GM12878 (cell line): ENCODE data around the gene PAK6. TPM values are rescaled to one million over a fixed set of nuclear protein-coding genes. Genes with fewer than 3 reads are reported as not detected.

ENCODE experiments used
- ATAC-seq: fragments of 200-7000 bp; cut with Tn5 transposase; 3 replicates; pipeline ENCODE4 v1.9.1; 2020; ENCODE audit warnings: mild to moderate bottlenecking, moderate library complexity
- BruUV-seq: library from RNA; stranded (reverse); fragments of 400-500 nt; replicated peaks from 2 replicates; lab custom pipeline; 2021; lab: Mats Ljungman, UMichigan
- CTCF ChIA-PET: fragments of 300-600 bp; sonication (Branson Sonifier 250); formaldehyde crosslinking; extraction: SDS; loops from one replicate; lab custom pipeline; 2021; ENCODE audit warnings: inconsistent platforms; lab: Yijun Ruan, JAX
- POLR2A ChIA-PET: fragments of 350-600 bp; formaldehyde crosslinking; extraction: SDS; loops from one replicate; lab custom pipeline; 2021; ENCODE audit warnings: inconsistent platforms; lab: Charles Lee
- RAD21 ChIA-PET: fragments of 300-600 bp; sonication (Branson Sonifier 250); formaldehyde crosslinking; loops from one replicate; lab custom pipeline; 2023; ENCODE audit warnings: antibody characterized with exemption; ENCODE audit not compliant: unreplicated experiment; lab: Charles Lee
- SMC1A ChIA-PET: fragments of 300-600 bp; sonication (Branson Sonifier 250); formaldehyde crosslinking; loops from one replicate; lab custom pipeline; 2023; ENCODE audit not compliant: unreplicated experiment, uncharacterized antibody; lab: Charles Lee
- DNase-seq: peaks from one replicate; pipeline ENCODE4 v3.0.0-alpha.2; 2011; ENCODE audit warnings: low read depth, low spot score
- FAIRE-seq: peaks from 3 replicates; lab custom pipeline; 2011; peaks lifted over from hg19 to GRCh38; lab: Jason Lieb, UNC
- H2AFZ ChIP-seq: 2 replicates; pipeline ENCODE4 v1.6.0; 2011; ENCODE audit warnings: low read depth, low read length, control low read depth; ENCODE audit not compliant: control insufficient read depth
- H3K27ac ChIP-seq: 2 replicates; pipeline ENCODE4 v1.5.1; 2011; ENCODE audit warnings: control low read depth; ENCODE audit not compliant: control insufficient read depth, insufficient read depth
- H3K27me3 ChIP-seq, 2 experiments: replicated peaks in 1 of 2; 2 replicates each; pipeline versions ENCODE4 v1.6.0 to v1.6.1; 2011; ENCODE audit warnings: low read length in 1 of 2; ENCODE audit not compliant: control insufficient read depth in 2 of 2, insufficient read depth in 2 of 2
- H3K36me3 ChIP-seq, 2 experiments: 2 replicates each; pipeline ENCODE4 v1.5.1; 2011; ENCODE audit warnings: low read length in 1 of 2; ENCODE audit not compliant: control insufficient read depth in 2 of 2, insufficient read depth in 2 of 2
- H3K4me1 ChIP-seq: 2 replicates; pipeline ENCODE4 v1.6.1; 2011; ENCODE audit warnings: mild to moderate bottlenecking, low read length, moderate library complexity, mixed read lengths; ENCODE audit not compliant: control insufficient read depth, insufficient read depth
- H3K4me2 ChIP-seq: 2 replicates; pipeline ENCODE4 v1.6.0; 2011; ENCODE audit warnings: control low read depth; ENCODE audit not compliant: control insufficient read depth, insufficient read depth
- H3K4me3 ChIP-seq: fragments of 200-600 bp; sonication (generic); 2 replicates; pipeline ENCODE4 v1.5.1; 2016
- H3K79me2 ChIP-seq: 2 replicates; pipeline ENCODE4 v1.6.0; 2011; ENCODE audit warnings: low read length; ENCODE audit not compliant: control insufficient read depth, insufficient read depth
- H3K9ac ChIP-seq: 2 replicates; pipeline ENCODE4 v1.8.0; 2011; ENCODE audit warnings: low read length, control low read depth, mixed read lengths; ENCODE audit not compliant: control insufficient read depth, insufficient read depth
- H3K9me3 ChIP-seq: replicated peaks from 3 replicates; pipeline ENCODE4 v1.5.1; 2011; ENCODE audit warnings: mild to moderate bottlenecking, low read length; ENCODE audit not compliant: control insufficient read depth, insufficient read depth
- H4K20me1 ChIP-seq: 2 replicates; pipeline ENCODE4 v1.6.0; 2011; ENCODE audit not compliant: control insufficient read depth, insufficient read depth
- CEBPB ChIP-seq, 2 experiments: fragments of 150-350 bp in 1 of 2; IDR thresholded peaks; 2 replicates each; pipeline ENCODE4 v1.6.1; 2012 to 2014; ENCODE audit warnings: low read depth in 2 of 2, low read length in 2 of 2, borderline replicate concordance in 1 of 2, inconsistent platforms in 1 of 2
- MYB ChIP-seq: fragments of 150-350 bp; IDR thresholded peaks from 2 replicates; pipeline ENCODE4 v1.6.1; 2014; ENCODE audit warnings: mild to moderate bottlenecking, low read depth, low read length, borderline replicate concordance
- NRF1 ChIP-seq: conservative IDR thresholded peaks from 2 replicates; pipeline ENCODE4 v1.6.1; 2011; ENCODE audit warnings: mild to moderate bottlenecking, low read depth, low read length, improper control_type of control experiment
- SIX5 ChIP-seq: IDR thresholded peaks from 2 replicates; pipeline ENCODE4 v1.6.1; 2011; ENCODE audit warnings: mild to moderate bottlenecking, low read depth, low read length, moderate library complexity; ENCODE audit not compliant: severe bottlenecking
- SMAD1 ChIP-seq: fragments of 450-650 bp; IDR thresholded peaks from 2 replicates; pipeline ENCODE4 v1.6.1; 2018; ENCODE audit warnings: mild to moderate bottlenecking, low read depth; ENCODE audit not compliant: partially characterized antibody
- SRF ChIP-seq, 2 experiments: IDR thresholded peaks; 2 replicates each; pipeline ENCODE4 v1.6.1; 2011; ENCODE audit warnings: low read depth in 2 of 2, low read length in 2 of 2, mild to moderate bottlenecking in 1 of 2, moderate library complexity in 1 of 2
- YBX1 ChIP-seq: fragments of 450-650 bp; IDR thresholded peaks from 2 replicates; pipeline ENCODE4 v1.6.1; 2016; ENCODE audit warnings: antibody characterized with exemption
- ZZZ3 ChIP-seq: IDR thresholded peaks from 2 replicates; pipeline ENCODE4 v1.6.1; 2011; ENCODE audit warnings: low read depth; ENCODE audit not compliant: control insufficient read depth, insufficient read length
- WGBS: methylation state at CpG from one replicate; pipeline ENCODE4 v1.1.6; 2016; ENCODE audit warnings: low lambda C conversion rate; ENCODE audit not compliant: insufficient replicate concordance, insufficient coverage; ENCODE audit errors: missing lambda C conversion rate; 5-methylcytosine and 5-hydroxymethylcytosine counted together
- in situ Hi-C: fragments of 300-500 bp; cut with MboI; formaldehyde crosslinking; loops from 9 replicates; pipeline ENCODE4 v1.14.3; 2018; ENCODE audit warnings: mixed read lengths
- intact Hi-C: fragments of 100-400 bp; cut with micrococcal nuclease; formaldehyde crosslinking; loops from one replicate; pipeline ENCODE4 v1.14.2; 2022; ENCODE audit not compliant: unreplicated experiment
- polyA plus RNA-seq, 11 experiments: library from polyadenylated mRNA; depleted of rRNA in 4 of 11; unstranded in 6 of 11; stranded (reverse) in 5 of 11; fragments of >200 nt; fragmentation: Nextera tagmentation in 4 of 11; fragmentation: Illumina TruSeq in 1 of 11; extraction: Ambion mirVana in 4 of 11; extraction: Trizol in 1 of 11; gene quantifications; 1 replicate in 1 of 11; 2 replicates in 10 of 11; pipeline versions ENCODE4 v1.2.1 to v1.2.3, GENCODE V29; 2011 to 2016; ENCODE audit warnings: inconsistent platforms in 2 of 11, missing spikeins in 2 of 11, low read depth in 1 of 11
- total RNA-seq, 4 experiments: library from RNA; depleted of rRNA in 3 of 4; stranded (reverse); fragments of >200 nt in 3 of 4; fragmentation: Illumina TruSeq in 1 of 4; extraction: Trizol in 1 of 4; gene quantifications; 2 replicates each; pipeline versions ENCODE4 v1.2.1 to v1.2.3, GENCODE V29; 2013 to 2021
- TF ChIP-seq, protein P1 (sequence below): fragments of 450-650 bp; IDR thresholded peaks from 2 replicates; pipeline ENCODE4 v1.6.1; 2016; ENCODE audit warnings: mild to moderate bottlenecking
- TF ChIP-seq, protein P2 (sequence below): IDR thresholded peaks from 2 replicates; pipeline ENCODE4 v1.6.1; 2012; ENCODE audit warnings: low read depth, low read length, improper control_type of control experiment

PAK6 gene
- total and polyA plus RNA-seq, 10 of the 15 experiments (the other 5 are each of a cell fraction or from before 2014, with no cell fraction given) = 0.07 to 0.92 (median 0.31) TPM; not detected in 2

DNA sequence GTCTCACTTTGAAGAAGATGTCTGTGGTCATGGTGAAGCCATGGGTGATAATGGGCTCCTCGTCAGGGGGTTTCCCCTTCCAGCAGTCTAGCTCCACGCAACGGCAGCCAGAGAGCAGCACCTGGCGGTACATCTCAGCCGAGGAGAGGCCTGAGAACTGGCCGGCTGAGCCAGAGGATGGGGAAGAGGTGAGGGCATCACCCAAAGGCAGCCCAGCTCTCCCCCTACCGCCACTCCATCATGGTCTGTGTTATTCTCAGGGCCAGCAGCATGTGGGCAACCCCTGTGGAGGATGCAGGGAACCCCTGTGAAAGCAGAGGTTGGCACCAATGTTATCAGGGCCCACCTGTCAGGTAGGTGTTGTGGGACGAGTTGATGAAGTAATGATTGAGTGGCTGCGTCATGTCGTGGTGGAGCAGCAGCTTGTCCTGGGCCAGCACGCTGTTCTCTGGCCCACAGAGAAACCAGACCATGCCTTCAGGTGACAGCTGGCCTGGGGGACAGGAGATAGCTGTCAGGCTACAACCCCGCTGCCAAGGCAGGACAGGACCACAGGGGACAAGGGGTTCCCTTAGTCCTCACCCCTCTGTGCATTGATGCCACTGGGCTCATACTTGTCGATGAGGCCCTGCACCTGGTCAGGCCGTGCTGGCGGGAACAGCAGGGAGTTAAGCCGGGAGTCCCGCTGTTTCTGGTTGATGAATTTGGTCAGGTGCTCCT is 59.5 kb downstream of the PAK6 start:
- RAD21 ChIA-PET = interaction anchor here (1.2 kb wide), 1 partner anchor 19 kb away, joined by 4 read pairs; no protein-coding TSS in a partner anchor
- WGBS = 61% methylated on average over 17 of the region's 17 CpGs
- no peaks in the 10 kb centered on the region; the same call in 2 of the 3 replicates for H3K9me3 ChIP-seq
- CTCF ChIA-PET = interaction anchor here (1.5 kb wide), 1 partner anchor 9 kb away, joined by 4 read pairs; the partner anchor contains the start of gene PLCB2
- POLR2A ChIA-PET = interaction anchor here (0.6 kb wide), 1 partner anchor 15 kb away, joined by 3 read pairs; no protein-coding TSS in a partner anchor
- FAIRE-seq (no peak), ATAC-seq (no peak), DNase-seq (no peak)
- no peaks in the 10 kb centered on the region for H3K4me1 ChIP-seq
- no peaks in the 10 kb centered on the region; a peak in 2 of 4 replicates for H3K27me3 ChIP-seq
- H3K36me3 ChIP-seq = no peaks in the 10 kb centered on the region
- in situ Hi-C loops (no loop called here), intact Hi-C loops (no loop called here)
- H3K79me2 ChIP-seq = no peaks in the 10 kb centered on the region
- SMC1A ChIA-PET = no interaction called here
- no peak overlapping the region for H3K4me3 ChIP-seq
- no peak overlapping the region for H3K4me2 ChIP-seq
- H3K9ac ChIP-seq = no peak overlapping the region
- H2AFZ ChIP-seq = no peak overlapping the region
- TF ChIP-seq SMAD1 = no peak
- TF ChIP-seq SIX5 = no peak
- TF ChIP-seq NRF1 = no peak
- no peak for TF ChIP-seq SRF (IDR thresholded peaks at IDR 0.05; ENCODE audit: low read depth in 2 of 2, low read length in 2 of 2)
- TF ChIP-seq, protein P1, sequence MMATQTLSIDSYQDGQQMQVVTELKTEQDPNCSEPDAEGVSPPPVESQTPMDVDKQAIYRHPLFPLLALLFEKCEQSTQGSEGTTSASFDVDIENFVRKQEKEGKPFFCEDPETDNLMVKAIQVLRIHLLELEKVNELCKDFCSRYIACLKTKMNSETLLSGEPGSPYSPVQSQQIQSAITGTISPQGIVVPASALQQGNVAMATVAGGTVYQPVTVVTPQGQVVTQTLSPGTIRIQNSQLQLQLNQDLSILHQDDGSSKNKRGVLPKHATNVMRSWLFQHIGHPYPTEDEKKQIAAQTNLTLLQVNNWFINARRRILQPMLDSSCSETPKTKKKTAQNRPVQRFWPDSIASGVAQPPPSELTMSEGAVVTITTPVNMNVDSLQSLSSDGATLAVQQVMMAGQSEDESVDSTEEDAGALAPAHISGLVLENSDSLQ = no peak
- no peak for TF ChIP-seq ZZZ3
- TF ChIP-seq, protein P2, sequence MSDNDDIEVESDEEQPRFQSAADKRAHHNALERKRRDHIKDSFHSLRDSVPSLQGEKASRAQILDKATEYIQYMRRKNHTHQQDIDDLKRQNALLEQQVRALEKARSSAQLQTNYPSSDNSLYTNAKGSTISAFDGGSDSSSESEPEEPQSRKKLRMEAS = no peak
- no peak for TF ChIP-seq CEBPB (IDR thresholded peaks at IDR 0.05; ENCODE audit: borderline replicate concordance in 1 of 2, low read depth in 2 of 2, low read length in 2 of 2)
- no peak for TF ChIP-seq YBX1
- no peak for TF ChIP-seq MYB
- no peaks in the 10 kb centered on the region for H4K20me1 ChIP-seq
- no peak overlapping the region for H3K27ac ChIP-seq
- BruUV-seq = no TSS peak
